Metanephros (tissue), 1 donor: Measurements from ENCODE around the gene ZNF280A. TPM values are rescaled to one million over a fixed set of nuclear protein-coding genes. Genes with fewer than 3 reads are reported as not detected.

Experiments
- total RNA-seq: library from RNA; depleted of rRNA; stranded (reverse); fragments of >200 nt; gene quantifications from one replicate; pipeline ENCODE4 v1.2.3, GENCODE V29; 2014

The ZNF280A gene
- not detected for total RNA-seq

GRCh38 chr22:22520020-22520656 is at the start of gene ZNF280A:
Gene ZNF280A, minus strand, starts transcription at chr22:22520270. Its CDS starts 4,640 bp downstream, at chr22:22515630.

GRCh38 chr22:22558972-22559603 is 39.0 kb upstream of the ZNF280A start, which contains the start of gene PRAME:
Gene PRAME, minus strand, starts transcription at chr22:22559265. Its CDS starts 2,433 bp downstream, at chr22:22556832.

GRCh38 chr22:22508274-22509176 is 11.5 kb downstream of the ZNF280A start, which contains the start of gene ZNF280B:
Gene ZNF280B, minus strand, starts transcription at chr22:22508742. Its CDS starts 19,344 bp downstream, at chr22:22489398.

Other genes starting within 250 kb of the ZNF280A start
- gene ZNF280B, start 11.5 kb downstream of the ZNF280A start, total RNA-seq, result 2.0 TPM
- gene PRAME, start 39.0 kb upstream of the ZNF280A start, total RNA-seq, result 0.12 TPM
- 0.29 TPM for gene GGTLC2, start 124.3 kb upstream of the ZNF280A start, total RNA-seq